ENCODE measurements around the gene PKD1L1. TPM values are rescaled to one million over a fixed set of nuclear protein-coding genes. Genes with fewer than 3 reads are reported as not detected.

Gene PKD1L1
- total and polyA plus RNA-seq, 2 donors (not counting 1 experiment from before 2014, with no cell fraction given), result 0.59 to 0.70 TPM

GRCh38 chr7:47942132-47942531 lies 6.1 kb downstream of the PKD1L1 start:
- Histone ChIP-seq H3K4me2 (replicated peaks; ENCODE audit: low read depth, low read length, poor library complexity, severe bottlenecking) (no peak overlapping the region), H3K79me2 (ENCODE audit: control insufficient read depth, insufficient read depth, low read length) (no peaks in the 10 kb centered on the region), H3K4me1 (ENCODE audit: control insufficient read depth in 2 of 2, insufficient read depth in 2 of 2, low read length in 2 of 2) (peaks cover 19 to 20% of the 10 kb centered on the region in 2 donors), H3K4me3 (ENCODE audit: control extremely low read depth in 1 of 5, extremely low read depth in 1 of 5, insufficient read depth in 1 of 5, low read depth in 2 of 5, low read length in 4 of 5) (no peak overlapping the region), H3K27ac (ENCODE audit: low read length in 2 of 2) (no peak overlapping the region), H3K9me3 (ENCODE audit: control extremely low read depth in 1 of 3, control insufficient read depth in 2 of 3, insufficient read depth in 1 of 3, low read length in 2 of 3) (no peaks in the 10 kb centered on the region), H4K20me1 (ENCODE audit: control insufficient read depth, insufficient read depth, low read length, poor library complexity, severe bottlenecking) (no peaks in the 10 kb centered on the region), H3K27me3 (replicated peaks in 1 of 4; ENCODE audit: control extremely low read depth in 1 of 4, control insufficient read depth in 3 of 4, insufficient read depth in 4 of 4, low read length in 3 of 4) (no peaks in the 10 kb centered on the region), H2AFZ (ENCODE audit: insufficient read depth, low read depth, low read length, poor library complexity, severe bottlenecking) (no peak overlapping the region), H3K9ac (ENCODE audit: low read length) (no peak overlapping the region), H3K36me3 (replicated peaks in 1 of 2; ENCODE audit: control extremely low read depth in 1 of 2, control insufficient read depth in 1 of 2, extremely low read depth in 1 of 2, insufficient read depth in 2 of 2, low read length in 1 of 2) (no peaks in the 10 kb centered on the region)
- peaks cover 20% of the 10 kb centered on the region for H3K4me1 Mint-ChIP-seq
- no peak for TF ChIP-seq CTCF (IDR thresholded peaks at IDR 0.05)
- intact Hi-C loops (cut with micrococcal nuclease), result loop anchor here (10.0 kb wide), 1 partner anchor 1223 kb away; no protein-coding TSS in a partner anchor
- no peak overlapping the region for H3K4me3 Mint-ChIP-seq
- no CpG with 5 or more reads among the region's 10 CpGs for WGBS (ENCODE audit: insufficient coverage)
- H3K27me3 Mint-ChIP-seq, result no peaks in the 10 kb centered on the region
- DNase-seq, result no peak
- no peak for ATAC-seq (ENCODE audit: low read depth)
- ChIA-PET CTCF (no interaction called here), POLR2A (no interaction called here)
- no peaks in the 10 kb centered on the region for H3K9me3 Mint-ChIP-seq (ENCODE audit: insufficient read depth)
- no peak overlapping the region for H3K27ac Mint-ChIP-seq

GRCh38 chr7:47941136-47941844 lies 7.0 kb downstream of the PKD1L1 start:
- no peak overlapping the region for H3K9ac ChIP-seq (ENCODE audit: low read length)
- DNase-seq (no peak), ATAC-seq (ENCODE audit: low read depth) (no peak)
- Mint-ChIP-seq H3K4me1 (peaks cover 28% of the 10 kb centered on the region), H3K9me3 (ENCODE audit: insufficient read depth) (no peaks in the 10 kb centered on the region), H3K27ac (no peak overlapping the region), H3K4me3 (no peak overlapping the region), H3K27me3 (no peaks in the 10 kb centered on the region)
- WGBS (ENCODE audit: insufficient coverage), result 91% methylated on average over 7 of the region's 9 CpGs
- no peaks in the 10 kb centered on the region for H3K27me3 ChIP-seq (replicated peaks in 1 of 4; ENCODE audit: control extremely low read depth in 1 of 4, control insufficient read depth in 3 of 4, insufficient read depth in 4 of 4, low read length in 3 of 4)
- H4K20me1 ChIP-seq (ENCODE audit: control insufficient read depth, insufficient read depth, low read length, poor library complexity, severe bottlenecking), result no peaks in the 10 kb centered on the region
- TF ChIP-seq EZH2 (IDR thresholded peaks at IDR 0.05; ENCODE audit: borderline replicate concordance, insufficient read depth, low read depth, low read length, poor library complexity, severe bottlenecking), result no peak
- TF ChIP-seq CTCF (IDR thresholded peaks at IDR 0.05), result no peak
- H3K4me1 ChIP-seq (ENCODE audit: control insufficient read depth in 2 of 2, insufficient read depth in 2 of 2, low read length in 2 of 2), result peaks cover 27% of the 10 kb centered on the region in 2 donors
- ChIA-PET CTCF (interaction anchor here (1.0 to 1.1 kb wide), 2 partner anchors 13 to 169 kb away, joined by 3 to 4 read pairs; no protein-coding TSS in a partner anchor), POLR2A (no interaction called here)
- H3K9me3 ChIP-seq (ENCODE audit: control extremely low read depth in 1 of 3, control insufficient read depth in 2 of 3, insufficient read depth in 1 of 3, low read length in 2 of 3), result no peaks in the 10 kb centered on the region
- no peak overlapping the region for H2AFZ ChIP-seq (ENCODE audit: insufficient read depth, low read depth, low read length, poor library complexity, severe bottlenecking)
- H3K36me3 ChIP-seq (replicated peaks in 1 of 2; ENCODE audit: control extremely low read depth in 1 of 2, control insufficient read depth in 1 of 2, extremely low read depth in 1 of 2, insufficient read depth in 2 of 2, low read length in 1 of 2), result no peaks in the 10 kb centered on the region
- no peak overlapping the region for H3K4me2 ChIP-seq (replicated peaks; ENCODE audit: low read depth, low read length, poor library complexity, severe bottlenecking)
- intact Hi-C loops (cut with micrococcal nuclease), result loop anchor here (10.0 kb wide), 1 partner anchor 1224 kb away; no protein-coding TSS in a partner anchor
- no peaks in the 10 kb centered on the region for H3K79me2 ChIP-seq (ENCODE audit: control insufficient read depth, insufficient read depth, low read length)
- no peak overlapping the region for H3K4me3 ChIP-seq (ENCODE audit: control extremely low read depth in 1 of 5, extremely low read depth in 1 of 5, insufficient read depth in 1 of 5, low read depth in 2 of 5, low read length in 4 of 5)
- H3K27ac ChIP-seq (ENCODE audit: low read length in 2 of 2), result no peak overlapping the region

Measured in B cell (primary cell).